ENCODE data around the gene PCYT1B. TPM values are rescaled to one million over a fixed set of nuclear protein-coding genes. Genes with fewer than 3 reads are reported as not detected.

The PCYT1B gene
- total and polyA plus RNA-seq, 9 of the 15 experiments (the other 6 are each of a cell fraction or from before 2014, with no cell fraction given): 0.04 to 0.34 (median 0.07) TPM; not detected in 1

DNA sequence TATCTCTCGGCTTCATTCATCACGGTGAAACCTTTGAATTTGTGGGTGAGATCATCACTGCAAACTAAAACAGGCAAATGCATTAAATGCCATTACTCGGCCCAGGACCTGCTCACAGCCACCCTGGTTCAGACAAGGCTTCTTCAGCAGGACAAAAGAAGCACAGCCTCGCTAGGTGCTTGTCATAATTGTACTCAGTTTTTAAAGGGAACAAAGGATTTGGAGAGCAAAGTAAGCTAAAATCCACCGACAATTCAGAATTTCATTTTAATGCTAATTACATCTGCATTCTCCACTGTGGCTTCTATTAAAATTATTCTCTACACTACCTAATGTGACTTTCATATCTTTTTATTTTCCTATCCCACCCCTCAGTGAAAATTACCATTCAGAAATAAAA lies 57.0 kb downstream of the PCYT1B start:
- no peaks in the 10 kb centered on the region for H3K4me1 ChIP-seq (replicated peaks in 1 of 2; ENCODE audit: control insufficient read depth in 2 of 2, insufficient read depth in 2 of 2, low read length in 2 of 2)
- BruUV-seq (replicated peaks): no TSS peak
- 5% methylated on average over 5 of the region's 5 CpGs for WGBS (ENCODE audit: insufficient coverage, low coverage, missing lambda C conversion rate)
- no peak for TF ChIP-seq PTBP1 (IDR thresholded peaks at IDR 0.05; ENCODE audit: low read depth, low read length)
- no peak for TF ChIP-seq PRDM10 (IDR thresholded peaks at IDR 0.05; ENCODE audit: partially characterized antibody)
- no peak for TF ChIP-seq DDX20 (tag; IDR thresholded peaks at IDR 0.05; ENCODE audit: low read depth)
- no peak for TF ChIP-seq CXXC5 (CRISPR knock-in tag; IDR thresholded peaks at IDR 0.05)
- no peak for TF ChIP-seq ZC3H8 (IDR thresholded peaks at IDR 0.05)
- TF ChIP-seq NRF1 (conservative IDR thresholded peaks at IDR 0.05 in 1 of 2, IDR thresholded peaks at IDR 0.05 in 1 of 2): no peak
- TF ChIP-seq ZNF121 (CRISPR knock-in tag; conservative IDR thresholded peaks at IDR 0.05): no peak
- no peak for TF ChIP-seq SAP30 (IDR thresholded peaks at IDR 0.05; ENCODE audit: borderline replicate concordance, insufficient read depth, low read depth, low read length, poor library complexity, severe bottlenecking)
- H3K9ac ChIP-seq (ENCODE audit: insufficient read depth in 1 of 2, low read depth in 2 of 2, low read length in 2 of 2): no peak overlapping the region
- no peak overlapping the region for H3K4me3 ChIP-seq
- H4K20me1 ChIP-seq (replicated peaks; ENCODE audit: control insufficient read depth, insufficient read depth, low read length): no peaks in the 10 kb centered on the region
- FAIRE-seq: no peak
- H3K27me3 ChIP-seq (ENCODE audit: control insufficient read depth in 2 of 2, insufficient read depth in 2 of 2, low read length in 2 of 2): peaks cover 2 to 13% of the 10 kb centered on the region in 2 experiments; a peak in 3 of 5 replicates
- in situ Hi-C loops (cut with MboI) (no loop called here), intact Hi-C loops (cut with micrococcal nuclease) (no loop called here)
- H3K4me2 ChIP-seq (ENCODE audit: insufficient read depth, low read length): no peak overlapping the region
- no peaks in the 10 kb centered on the region for H3K9me1 ChIP-seq (ENCODE audit: control insufficient read depth, insufficient read depth, low read length)
- no peak overlapping the region for H2AFZ ChIP-seq (ENCODE audit: low read depth, low read length)
- no peaks in the 10 kb centered on the region for H3K36me3 ChIP-seq (ENCODE audit: control insufficient read depth, insufficient read depth, low read length)
- H3K79me2 ChIP-seq (ENCODE audit: control insufficient read depth, insufficient read depth, low read length): no peaks in the 10 kb centered on the region
- DNase-seq (ENCODE audit: extremely low read depth in 1 of 4, low spot score in 3 of 4): no peak
- H3K9me3 ChIP-seq (replicated peaks; ENCODE audit: control insufficient read depth, insufficient read depth, low read depth, low read length): no peaks in the 10 kb centered on the region
- ATAC-seq: no peak
- POLR2A ChIA-PET: no interaction called here
- CTCF ChIA-PET (ENCODE audit: low intra/inter-chr PET ratio): no interaction called here
- no peak overlapping the region for H3K27ac ChIP-seq (ENCODE audit: extremely low read depth, low read depth, low read length)

Measured in K562 (cell line).